BJ (cell line): ENCODE results near the gene ENTPD7. TPM values are rescaled to one million over a fixed set of nuclear protein-coding genes. Genes with fewer than 3 reads are reported as not detected.

Experiments used
- CTCF ChIA-PET: fragments of 350-600 bp; formaldehyde crosslinking; extraction: SDS; loops from one replicate; lab custom pipeline; 2021; ENCODE audit warnings: antibody characterized with exemption, inconsistent platforms; lab: Yijun Ruan, JAX
- POLR2A ChIA-PET: fragments of 300-600 bp; sonication (Branson Sonifier 250); formaldehyde crosslinking; extraction: SDS; loops from one replicate; lab custom pipeline; 2021; ENCODE audit warnings: antibody characterized with exemption; lab: Charles Lee
- DNase-seq: peaks from one replicate; pipeline ENCODE4 v3.0.0-alpha.2; 2011; ENCODE audit warnings: low read depth
- H3K27me3 ChIP-seq: 2 replicates; pipeline ENCODE4 v1.6.0; 2011; ENCODE audit warnings: low read length; ENCODE audit not compliant: control insufficient read depth, insufficient read depth
- H3K36me3 ChIP-seq: 2 replicates; pipeline ENCODE4 v1.5.1; 2011; ENCODE audit warnings: low read length; ENCODE audit not compliant: control insufficient read depth, insufficient read depth
- H3K4me3 ChIP-seq: 2 replicates; pipeline ENCODE4 v1.5.1; 2011; ENCODE audit warnings: low read depth, mild to moderate bottlenecking, control low read depth, low read length
- polyA plus RNA-seq: library from polyadenylated mRNA; depleted of rRNA; stranded (reverse); fragments of >200 nt; gene quantifications from 2 replicates; pipeline ENCODE4 v1.2.3, GENCODE V29; 2011
- TF ChIP-seq, protein P1 (sequence below): IDR thresholded peaks from 2 replicates; pipeline ENCODE4 v1.5.1; 2011; ENCODE audit warnings: low read depth, mild to moderate bottlenecking, control low read depth, inconsistent platforms, low read length, moderate library complexity; ENCODE audit not compliant: insufficient read depth

The ENTPD7 gene
- polyA plus RNA-seq, 1 experiment, result 13.6 TPM

DNA sequence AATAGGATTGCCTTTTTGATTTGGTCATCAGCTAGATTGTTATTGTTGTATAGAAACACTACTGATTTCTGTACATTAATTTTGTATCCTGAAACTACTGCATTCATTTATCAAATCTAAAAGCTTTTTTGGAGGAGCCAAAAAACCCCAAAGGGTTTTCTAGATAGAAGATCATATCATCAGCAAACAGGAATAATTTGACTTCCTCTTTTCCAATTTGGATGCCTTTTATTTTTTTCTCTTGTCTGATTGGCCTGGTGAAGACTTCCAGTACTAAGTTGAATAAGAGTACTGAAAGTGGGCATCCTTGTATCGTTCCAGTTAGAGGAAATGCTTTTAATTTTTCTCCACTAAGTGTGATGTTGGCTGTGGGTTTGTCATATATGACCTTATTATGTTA lies 10.6 kb upstream of the ENTPD7 start:
- no peaks in the 10 kb centered on the region for H3K36me3 ChIP-seq
- DNase-seq, result no peak
- no peaks in the 10 kb centered on the region for H3K27me3 ChIP-seq
- POLR2A ChIA-PET, result no interaction called here
- H3K4me3 ChIP-seq, result no peak overlapping the region
- TF ChIP-seq, protein P1, sequence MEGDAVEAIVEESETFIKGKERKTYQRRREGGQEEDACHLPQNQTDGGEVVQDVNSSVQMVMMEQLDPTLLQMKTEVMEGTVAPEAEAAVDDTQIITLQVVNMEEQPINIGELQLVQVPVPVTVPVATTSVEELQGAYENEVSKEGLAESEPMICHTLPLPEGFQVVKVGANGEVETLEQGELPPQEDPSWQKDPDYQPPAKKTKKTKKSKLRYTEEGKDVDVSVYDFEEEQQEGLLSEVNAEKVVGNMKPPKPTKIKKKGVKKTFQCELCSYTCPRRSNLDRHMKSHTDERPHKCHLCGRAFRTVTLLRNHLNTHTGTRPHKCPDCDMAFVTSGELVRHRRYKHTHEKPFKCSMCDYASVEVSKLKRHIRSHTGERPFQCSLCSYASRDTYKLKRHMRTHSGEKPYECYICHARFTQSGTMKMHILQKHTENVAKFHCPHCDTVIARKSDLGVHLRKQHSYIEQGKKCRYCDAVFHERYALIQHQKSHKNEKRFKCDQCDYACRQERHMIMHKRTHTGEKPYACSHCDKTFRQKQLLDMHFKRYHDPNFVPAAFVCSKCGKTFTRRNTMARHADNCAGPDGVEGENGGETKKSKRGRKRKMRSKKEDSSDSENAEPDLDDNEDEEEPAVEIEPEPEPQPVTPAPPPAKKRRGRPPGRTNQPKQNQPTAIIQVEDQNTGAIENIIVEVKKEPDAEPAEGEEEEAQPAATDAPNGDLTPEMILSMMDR, result no peak
- CTCF ChIA-PET, result interaction anchor here (0.6 kb wide), 1 partner anchor 54 kb away, joined by 3 read pairs; no protein-coding TSS in a partner anchor

DNA sequence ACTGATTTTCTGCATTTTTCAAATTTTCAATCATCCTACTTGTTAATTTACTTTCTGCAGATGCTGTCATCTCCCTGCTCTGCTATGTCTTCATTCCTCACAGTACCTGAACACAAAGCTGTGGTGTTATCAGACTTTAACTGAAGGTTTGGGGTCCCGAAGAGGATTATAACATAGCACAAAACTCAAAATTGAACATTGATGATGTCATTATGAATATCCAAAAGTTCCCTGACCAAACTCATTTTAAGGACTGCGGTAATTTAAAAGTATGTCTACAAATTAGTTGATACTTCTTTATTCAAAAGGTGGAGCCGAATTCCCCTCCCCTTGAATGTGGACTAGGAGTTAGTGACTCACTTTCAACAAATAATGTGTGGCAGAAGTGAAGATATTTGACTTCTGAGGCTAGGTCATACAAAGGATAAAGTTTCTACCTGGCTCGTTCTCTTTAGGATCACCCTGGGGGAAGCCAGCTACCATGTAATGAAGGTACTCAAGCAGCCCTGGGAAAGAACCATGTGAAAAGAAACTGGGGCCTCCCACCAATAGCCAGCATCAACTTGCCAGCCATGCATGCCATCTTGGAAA lies 6.4 kb upstream of the ENTPD7 start:
- CTCF ChIA-PET, result no interaction called here
- no peaks in the 10 kb centered on the region for H3K27me3 ChIP-seq
- no peaks in the 10 kb centered on the region for H3K36me3 ChIP-seq
- POLR2A ChIA-PET, result no interaction called here
- DNase-seq, result no peak
- no peak overlapping the region for H3K4me3 ChIP-seq
- TF ChIP-seq, protein P1, result no peak

DNA sequence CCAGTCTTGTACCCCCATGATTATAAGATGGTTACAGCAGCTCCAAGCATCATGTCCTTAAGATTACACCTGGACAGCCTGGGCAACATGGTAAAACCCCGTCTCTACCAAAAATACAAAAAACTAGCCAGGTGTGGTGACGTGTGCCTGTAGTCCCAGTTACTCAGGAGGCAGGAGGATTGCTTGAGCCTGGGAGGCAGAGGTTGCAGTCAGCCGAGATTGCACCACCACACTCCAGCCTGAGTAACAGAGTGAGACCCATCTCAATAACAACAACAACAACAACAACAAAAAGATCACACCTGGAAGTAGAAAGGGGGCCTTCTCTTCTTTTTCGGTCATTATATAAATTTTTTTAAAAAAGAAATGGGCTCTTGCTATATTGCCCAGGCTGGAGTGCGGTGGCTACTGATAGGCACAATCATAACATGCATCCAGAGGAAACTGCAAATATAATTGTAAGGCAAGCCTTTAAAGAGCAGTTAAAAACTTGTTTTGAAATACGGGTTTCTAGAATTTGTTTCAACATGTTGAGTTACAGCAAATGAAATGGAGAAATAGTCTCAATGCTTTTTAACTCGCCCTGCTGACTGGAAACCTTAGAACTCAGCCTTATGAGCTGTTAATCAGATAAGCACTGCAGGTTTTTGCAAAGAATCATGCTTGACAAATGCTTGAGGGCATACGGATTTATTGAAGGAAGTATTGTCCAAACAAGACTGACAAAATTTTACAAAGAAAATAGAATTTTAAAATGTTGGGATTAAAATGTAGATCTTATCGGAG lies 4.7 kb upstream of the ENTPD7 start:
- TF ChIP-seq, protein P1, result no peak
- POLR2A ChIA-PET, result no interaction called here
- no peaks in the 10 kb centered on the region for H3K36me3 ChIP-seq
- no peak overlapping the region for H3K4me3 ChIP-seq
- no peaks in the 10 kb centered on the region for H3K27me3 ChIP-seq
- CTCF ChIA-PET, result interaction anchor here (0.7 to 1.5 kb wide), 3 partner anchors 32 to 56 kb away, joined by 3 read pairs; no protein-coding TSS in a partner anchor
- no peak for DNase-seq

DNA sequence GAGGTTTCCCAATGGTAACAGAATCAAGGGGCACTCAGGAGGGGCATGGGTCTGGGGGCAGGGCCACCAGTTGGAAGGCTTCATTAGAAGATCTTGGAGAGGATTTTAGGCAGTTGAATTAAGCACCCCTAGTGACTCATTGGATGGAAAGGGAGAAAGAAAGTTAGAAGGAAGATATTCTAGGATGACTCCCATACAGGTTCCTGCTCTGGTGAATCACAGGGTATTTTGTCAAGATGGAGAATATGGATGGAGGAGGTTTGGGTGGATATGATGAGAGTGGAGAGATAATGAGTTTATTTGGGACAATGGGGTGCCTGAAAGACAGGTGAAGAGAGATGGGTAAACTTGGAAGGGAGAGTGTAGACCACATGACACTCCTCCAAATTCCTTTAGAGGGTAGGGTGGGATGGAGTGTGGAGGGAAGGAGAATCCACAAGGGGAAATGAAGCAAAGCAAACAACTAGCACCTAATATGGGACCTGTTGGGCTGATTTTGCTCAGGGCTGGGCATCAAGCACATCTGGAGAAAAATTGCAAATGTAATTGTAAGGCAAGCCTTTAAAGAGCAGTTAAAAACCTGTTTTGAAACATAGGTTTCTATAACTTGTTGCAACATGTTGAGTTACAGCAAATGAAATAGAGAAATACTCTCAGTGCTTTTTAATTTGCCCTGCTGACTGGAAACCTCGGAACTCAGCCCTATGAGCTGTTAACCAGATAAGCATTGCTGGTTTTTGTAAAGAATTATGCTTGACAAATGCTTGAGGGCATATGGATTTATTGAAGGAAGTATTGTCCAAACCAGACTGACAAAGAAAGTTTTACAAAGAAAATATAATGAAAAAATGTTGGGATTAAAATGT lies 2.9 kb upstream of the ENTPD7 start:
- CTCF ChIA-PET, result no interaction called here
- DNase-seq, result no peak
- Histone ChIP-seq H3K36me3 (no peaks in the 10 kb centered on the region), H3K27me3 (no peaks in the 10 kb centered on the region), H3K4me3 (no peak overlapping the region)
- TF ChIP-seq, protein P1, result no peak
- POLR2A ChIA-PET, result no interaction called here
